Sigmoid colon (tissue), 4 donors: Measurements from ENCODE around the gene DPRX.

Experiments
- EP300 ChIP-seq, 4 donors: sonication (generic); formaldehyde crosslinking; IDR thresholded peaks; one replicate each; pipeline ENCODE4 v1.6.1; 2017; ENCODE audit warnings: antibody characterized with exemption in 4 of 4
- POLR2A ChIP-seq, 2 donors: fragments of 450-650 bp; IDR thresholded peaks; one replicate each; pipeline ENCODE4 v1.6.1; 2016; ENCODE audit warnings: antibody characterized with exemption in 2 of 2, mild to moderate bottlenecking in 2 of 2, moderate library complexity in 2 of 2
- TF ChIP-seq, protein P1 (sequence below), 4 experiments: fragments of 450-650 bp in 3 of 4; fragments of 200-600 bp in 1 of 4; IDR thresholded peaks; one replicate each; pipeline ENCODE4 v1.5.1; 2016 to 2019; ENCODE audit warnings: antibody characterized with exemption in 4 of 4, mild to moderate bottlenecking in 3 of 4, moderate library complexity in 2 of 4

- TF ChIP-seq, protein P1, sequence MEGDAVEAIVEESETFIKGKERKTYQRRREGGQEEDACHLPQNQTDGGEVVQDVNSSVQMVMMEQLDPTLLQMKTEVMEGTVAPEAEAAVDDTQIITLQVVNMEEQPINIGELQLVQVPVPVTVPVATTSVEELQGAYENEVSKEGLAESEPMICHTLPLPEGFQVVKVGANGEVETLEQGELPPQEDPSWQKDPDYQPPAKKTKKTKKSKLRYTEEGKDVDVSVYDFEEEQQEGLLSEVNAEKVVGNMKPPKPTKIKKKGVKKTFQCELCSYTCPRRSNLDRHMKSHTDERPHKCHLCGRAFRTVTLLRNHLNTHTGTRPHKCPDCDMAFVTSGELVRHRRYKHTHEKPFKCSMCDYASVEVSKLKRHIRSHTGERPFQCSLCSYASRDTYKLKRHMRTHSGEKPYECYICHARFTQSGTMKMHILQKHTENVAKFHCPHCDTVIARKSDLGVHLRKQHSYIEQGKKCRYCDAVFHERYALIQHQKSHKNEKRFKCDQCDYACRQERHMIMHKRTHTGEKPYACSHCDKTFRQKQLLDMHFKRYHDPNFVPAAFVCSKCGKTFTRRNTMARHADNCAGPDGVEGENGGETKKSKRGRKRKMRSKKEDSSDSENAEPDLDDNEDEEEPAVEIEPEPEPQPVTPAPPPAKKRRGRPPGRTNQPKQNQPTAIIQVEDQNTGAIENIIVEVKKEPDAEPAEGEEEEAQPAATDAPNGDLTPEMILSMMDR (IDR thresholded peaks at IDR 0.05): no peak
- TF ChIP-seq POLR2A (IDR thresholded peaks at IDR 0.05) (no peak), EP300 (IDR thresholded peaks at IDR 0.05) (no peak)
Observed at GRCh38 chr19:53642381-53643099, 10.7 kb downstream of the DPRX start.
